Stimulated activated CD4-positive, alpha-beta T cell treated with anti-CD3 and anti-CD28 coated beads, Interleukin-1b, Interleukin-23, amount 100 ng/mL, for 48 hours (primary cell): Measurements from ENCODE around the gene DUOXA2.
"Not testable (repeated sequence)": the region's sequence is repeated elsewhere in the genome, so short reads cannot be mapped to it uniquely, and the experiment has no call there.

Experiments
- DNase-seq: peaks from one replicate; pipeline ENCODE4 v3.0.0-alpha.2; 2020

The DUOXA2 gene

DNA sequence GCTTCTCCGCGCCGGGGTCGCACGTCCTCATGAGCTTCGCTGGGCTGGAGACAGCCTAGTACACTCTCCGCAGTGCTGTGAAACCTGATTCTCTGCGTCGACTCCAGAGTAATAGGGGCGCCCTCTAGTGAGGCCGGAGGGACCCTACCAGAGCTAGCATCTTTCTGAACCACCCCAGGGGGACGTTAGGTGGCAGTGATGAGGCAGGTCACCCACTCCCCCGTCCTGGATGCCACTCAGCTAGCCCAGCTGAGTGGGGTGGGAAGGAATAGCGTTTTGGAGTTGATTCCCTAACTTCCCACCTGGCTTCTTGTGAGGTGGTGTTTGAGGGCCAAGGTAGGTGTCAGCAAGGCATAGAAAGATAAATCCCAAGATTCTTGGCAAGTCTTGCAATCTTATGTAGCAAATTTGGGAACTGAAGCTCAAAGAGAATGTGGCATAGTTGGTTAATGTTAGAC lies 4.0 kb downstream of the DUOXA2 start:
- DNase-seq, result peak; percentile 87

DNA sequence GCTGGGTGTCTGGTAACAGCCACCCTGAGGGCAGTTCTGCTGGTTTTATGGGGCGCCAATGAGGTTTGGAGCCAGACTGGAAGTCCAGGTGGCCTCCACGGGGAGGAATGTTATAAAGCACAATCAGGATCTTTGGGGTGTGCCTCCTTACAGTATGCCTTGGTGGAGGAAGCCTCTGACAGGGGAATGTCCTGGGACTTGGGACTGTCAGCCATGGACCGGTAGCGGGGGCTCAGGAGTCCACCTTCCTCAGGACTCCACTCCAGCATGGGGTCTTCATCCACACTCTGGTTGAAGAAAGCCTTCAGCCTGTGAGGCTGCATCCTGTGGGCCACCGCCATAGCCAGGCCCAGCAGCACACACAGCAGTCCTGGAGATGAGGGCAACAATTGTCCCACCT lies 4.9 kb downstream of the DUOXA2 start:
- no peak for DNase-seq

DNA sequence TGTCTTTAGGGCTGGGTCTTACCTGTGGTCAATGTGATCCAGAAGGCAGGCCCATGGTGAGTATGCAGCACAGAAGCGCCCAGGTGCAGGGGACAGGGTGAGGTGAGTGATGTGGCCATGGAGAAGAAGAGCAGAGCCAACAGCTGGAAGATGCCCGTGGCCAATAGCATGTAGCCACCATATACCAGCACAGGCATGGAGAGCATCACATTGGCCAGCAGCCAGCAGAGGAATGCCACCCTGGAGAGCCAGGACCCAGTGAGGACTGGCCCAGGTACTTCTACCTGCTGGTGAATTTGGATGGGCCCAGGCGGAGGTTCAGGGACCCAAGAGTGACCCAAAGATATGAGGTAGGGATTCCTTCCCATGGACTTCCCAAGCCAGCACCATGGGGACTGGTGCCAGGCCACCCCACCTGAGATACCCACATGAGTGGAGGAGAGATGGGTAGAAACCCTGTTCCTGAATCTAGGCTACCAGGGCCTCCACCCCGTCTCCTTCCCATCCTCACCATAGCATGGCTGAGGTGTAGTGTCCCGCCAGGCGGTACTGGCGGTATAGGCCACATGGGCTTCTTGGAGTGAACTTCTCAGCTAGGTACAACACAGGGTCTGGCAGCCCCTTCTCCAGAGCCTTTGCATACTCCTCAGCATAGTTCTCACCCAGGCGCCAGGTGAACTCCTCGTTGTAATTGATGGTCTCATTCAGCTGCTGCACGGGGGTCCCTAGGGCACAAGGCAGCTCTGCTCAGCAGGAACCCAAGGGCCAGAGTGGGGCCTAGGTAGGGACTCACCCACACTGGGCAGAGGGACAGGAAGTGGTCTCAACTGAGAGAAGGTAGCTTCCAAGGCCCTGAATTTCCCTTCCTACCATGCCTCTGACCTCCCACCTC lies 6.2 kb downstream of the DUOXA2 start:
- no peak for DNase-seq

DNA sequence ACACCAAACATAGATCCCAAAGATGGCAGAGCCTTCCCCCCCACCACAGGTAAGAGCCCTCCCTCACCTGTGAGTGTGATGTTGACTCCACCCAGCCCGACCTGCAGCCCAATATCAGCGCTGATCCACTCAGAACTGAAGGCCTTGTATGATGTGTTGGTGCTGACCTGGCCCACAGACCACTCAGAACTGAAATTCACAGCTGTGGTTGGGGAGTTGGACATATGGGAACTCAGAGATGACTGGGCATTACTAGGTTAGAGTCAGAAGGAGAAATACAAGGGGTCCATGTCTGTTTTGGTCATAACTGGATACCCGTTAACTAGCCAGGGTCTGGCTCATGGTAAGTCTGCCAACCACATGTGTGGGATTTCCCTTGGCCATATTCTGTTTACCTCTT lies 6.9 kb downstream of the DUOXA2 start:
- no peak for DNase-seq

DNA sequence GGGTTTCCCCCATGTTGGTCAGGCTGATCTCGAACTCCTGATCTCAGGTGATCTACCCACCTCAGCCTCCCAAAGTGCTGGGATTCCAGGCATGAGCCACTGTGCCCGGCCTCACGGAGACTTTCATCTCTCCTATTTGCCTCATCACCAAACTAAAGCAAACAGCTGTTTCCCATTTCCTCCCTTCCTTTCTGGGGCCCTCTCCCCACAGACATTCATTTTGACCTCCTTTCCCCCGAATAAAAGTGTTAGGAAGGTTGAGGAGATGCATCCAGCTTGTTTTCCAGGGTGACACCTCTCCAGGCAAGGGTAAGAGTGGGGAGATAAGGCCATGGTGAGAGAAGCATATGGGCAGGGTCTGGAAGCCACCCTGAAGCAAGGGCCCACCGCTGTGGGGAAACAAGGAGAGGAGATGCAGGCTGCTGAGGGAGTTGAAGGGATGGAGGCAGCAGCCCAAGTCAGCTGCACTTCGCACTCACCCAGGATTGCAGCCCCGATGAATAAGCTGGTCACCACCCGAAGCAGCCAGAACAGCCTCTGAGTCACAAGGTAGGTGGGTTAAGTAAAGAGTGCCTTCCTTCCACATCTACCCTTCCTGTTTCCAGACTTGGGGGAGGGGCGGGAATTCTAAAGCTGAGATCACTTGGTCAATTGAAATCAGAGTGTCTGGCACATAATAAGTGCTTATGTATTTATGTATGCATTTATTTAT lies 7.7 kb downstream of the DUOXA2 start:
- DNase-seq, result no peak

DNA sequence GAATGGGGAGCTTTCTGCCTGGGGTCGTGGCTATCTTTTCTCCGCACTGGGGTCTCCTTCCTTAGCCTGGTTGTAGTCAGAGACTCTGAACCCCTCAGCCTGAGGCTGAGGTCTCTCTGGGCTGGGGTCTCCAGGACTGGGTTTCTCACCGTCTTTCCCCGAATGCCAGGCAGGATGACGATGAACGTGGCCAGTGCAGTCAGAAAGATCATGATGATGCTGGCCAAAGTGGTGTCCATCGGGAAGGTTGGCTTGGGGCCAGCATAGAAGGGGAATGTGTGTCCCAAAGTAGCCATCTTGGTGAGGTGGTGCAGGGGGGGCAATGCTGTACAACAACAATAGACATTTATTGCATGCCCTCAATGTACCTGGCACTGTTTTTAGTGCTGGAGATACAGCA lies 8.6 kb downstream of the DUOXA2 start:
- DNase-seq, result no peak

DNA sequence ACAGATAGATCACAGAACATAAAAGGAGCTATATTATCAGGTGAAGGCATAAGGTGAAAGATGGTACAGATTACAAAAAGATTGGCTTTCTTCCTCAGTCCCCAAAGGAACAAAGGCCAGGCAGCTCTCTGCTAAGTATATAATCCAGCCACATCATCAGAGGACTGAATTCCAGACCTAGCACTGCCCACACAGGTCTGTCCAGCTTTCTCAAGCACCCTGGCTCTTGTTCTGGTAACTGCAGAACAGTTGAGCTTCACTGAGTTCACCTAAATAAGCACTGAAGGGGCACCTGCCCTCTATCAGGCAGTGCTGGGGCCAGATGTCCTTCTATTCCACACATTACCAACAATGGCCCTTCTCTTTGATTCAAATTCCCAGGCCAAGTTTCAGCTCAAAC lies 9.3 kb downstream of the DUOXA2 start:
- no peak for DNase-seq

DNA sequence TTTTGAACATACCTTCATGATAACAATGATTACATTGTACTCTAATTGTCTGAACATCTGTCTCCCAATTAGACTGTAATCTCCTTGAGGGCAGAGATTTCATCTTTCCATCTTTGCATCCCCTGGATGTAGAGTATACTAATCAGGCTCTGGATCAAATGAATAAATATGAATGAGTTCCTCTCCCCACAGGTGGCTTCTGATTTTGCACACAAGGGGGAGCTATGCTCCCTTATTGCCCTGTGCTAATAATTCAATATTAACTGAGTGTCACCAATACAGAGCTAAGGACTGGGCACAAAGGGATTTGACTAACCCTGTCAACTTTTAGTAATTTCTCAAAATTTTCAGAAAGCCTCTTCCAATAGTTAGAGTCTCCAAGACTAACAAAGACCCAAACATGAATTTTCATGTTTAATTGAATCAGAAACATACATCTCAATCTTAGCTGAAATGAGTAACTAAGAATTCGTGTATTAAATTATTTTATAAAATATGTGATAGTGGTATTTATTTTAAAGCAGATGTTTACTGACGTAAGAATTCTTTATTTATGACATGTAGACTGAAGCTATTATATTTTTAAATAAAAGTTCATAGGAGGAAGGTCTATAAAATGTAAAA lies 12.5 kb downstream of the DUOXA2 start:
- DNase-seq, result no peak

DNA sequence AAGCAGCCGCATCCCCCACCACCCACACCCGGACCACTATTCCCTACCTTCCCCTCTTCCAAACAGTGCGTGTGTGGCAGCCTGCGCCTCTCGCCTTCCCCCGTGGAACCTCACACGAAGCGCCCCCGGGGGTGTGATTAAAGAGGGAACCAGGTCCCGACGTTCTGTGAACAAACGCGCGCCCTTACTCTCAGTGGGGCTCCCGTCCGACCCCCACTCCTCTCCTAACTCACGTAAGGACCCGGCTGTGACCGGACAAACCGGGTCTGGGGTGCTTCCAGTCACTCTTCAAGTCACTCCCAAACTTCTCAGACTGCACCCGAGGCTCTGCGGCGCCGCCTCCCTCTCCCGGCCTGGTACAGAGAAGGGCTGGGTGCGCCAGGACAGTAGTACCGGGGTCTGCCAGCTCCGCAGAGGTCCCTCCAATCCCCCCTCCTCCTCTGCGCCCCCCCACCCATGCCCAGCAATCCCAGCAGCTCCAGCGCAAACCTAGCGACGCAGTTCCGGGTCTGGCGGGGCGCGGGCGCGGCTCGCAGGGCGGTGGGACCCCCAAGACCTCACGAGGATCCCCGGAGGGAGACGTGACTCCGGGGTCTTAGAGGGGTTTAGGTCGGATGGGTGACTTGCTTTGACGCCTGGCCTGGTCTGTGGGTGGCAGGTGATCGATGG lies 15.0 kb downstream of the DUOXA2 start:
- no peak for DNase-seq

DNA sequence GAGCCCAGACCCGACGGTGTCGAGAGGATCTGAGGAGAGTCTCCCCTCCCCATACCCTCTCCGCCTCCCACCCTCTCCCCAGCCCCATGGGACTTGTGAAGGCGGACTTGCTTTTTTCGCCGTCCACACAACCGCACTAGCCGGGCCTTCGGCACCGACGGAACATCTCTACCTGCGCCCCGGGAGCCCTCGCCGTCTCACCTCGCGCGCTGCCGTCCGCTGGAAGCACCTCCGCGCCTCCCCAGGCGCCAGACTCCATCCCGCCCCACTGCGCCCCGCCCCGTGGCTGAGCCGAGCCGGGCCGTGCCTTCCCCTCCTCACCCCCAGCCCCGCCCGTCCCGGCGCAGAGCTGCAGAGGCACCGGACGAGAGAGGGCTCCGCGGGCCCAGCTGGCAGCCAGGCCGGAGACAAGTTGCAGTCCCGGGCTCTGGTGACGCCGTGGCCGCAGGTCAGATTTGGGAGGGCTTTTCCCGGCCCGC lies 15.6 kb downstream of the DUOXA2 start, which contains the start of the genes DUOX1 and DUOXA1:
Gene DUOX1, plus strand, starts transcription at position 344 of the 479 bp plus-strand sequence. CDS start 1,973 bp downstream, outside the sequence.
Gene DUOXA1, minus strand, starts transcription at position 229 of the 479 bp plus-strand sequence. CDS start 6,865 bp downstream, outside the sequence.
- DNase-seq, result no peak

DNA sequence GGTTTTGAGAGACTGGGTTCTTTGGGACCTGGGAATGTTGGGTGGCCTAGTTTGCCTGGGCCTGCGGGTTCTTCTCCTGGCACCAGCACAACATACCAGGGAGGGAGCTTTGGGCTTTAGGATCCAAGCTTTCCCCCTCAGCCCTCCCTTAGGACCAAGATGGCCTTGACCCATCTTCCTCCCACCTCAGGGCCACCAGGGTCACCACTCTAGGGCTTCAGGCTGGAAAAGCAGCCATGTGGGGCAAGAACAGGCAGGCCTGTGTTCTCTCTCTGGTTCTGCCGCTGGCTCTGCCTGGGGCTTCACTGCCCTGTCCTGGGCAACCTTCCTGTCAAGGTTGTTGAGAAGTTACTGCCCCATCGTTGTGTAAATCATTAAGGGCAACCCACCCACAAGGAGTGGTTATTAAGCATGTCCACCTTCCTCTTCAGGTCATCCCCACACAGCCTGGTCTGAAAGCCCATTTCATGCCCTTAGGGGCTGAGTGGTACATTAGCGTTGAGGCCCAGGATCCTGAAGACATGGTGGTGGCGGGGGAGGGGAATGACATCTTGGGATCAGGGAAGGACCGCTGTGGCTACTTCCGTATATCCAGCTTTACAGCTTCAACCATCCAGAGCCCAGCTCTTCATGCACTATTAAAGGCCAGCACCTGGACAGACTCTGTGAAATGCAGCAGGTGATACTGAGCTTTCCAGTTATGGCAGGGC lies 16.3 kb downstream of the DUOXA2 start:
- no peak for DNase-seq

DNA sequence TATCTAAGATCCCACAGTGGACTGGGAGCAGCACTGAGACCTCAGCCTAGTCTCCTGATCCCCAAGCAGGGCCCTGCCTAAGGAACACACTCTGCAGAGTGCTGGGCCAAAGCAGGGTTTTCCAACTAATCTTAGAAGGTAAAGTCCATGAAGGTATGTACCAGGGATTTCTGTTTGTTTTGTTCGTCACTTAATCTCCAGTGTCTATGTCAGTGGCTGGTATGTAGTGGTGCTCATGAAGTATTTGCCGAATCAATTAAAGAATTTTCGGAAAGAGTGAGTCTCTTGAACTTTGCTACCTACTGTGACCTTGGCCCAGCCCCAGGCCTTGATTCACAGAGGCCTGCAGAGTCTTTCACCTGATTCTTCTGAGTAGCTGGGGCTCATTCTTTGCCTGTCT lies 17.4 kb downstream of the DUOXA2 start:
- no peak for DNase-seq

DNA sequence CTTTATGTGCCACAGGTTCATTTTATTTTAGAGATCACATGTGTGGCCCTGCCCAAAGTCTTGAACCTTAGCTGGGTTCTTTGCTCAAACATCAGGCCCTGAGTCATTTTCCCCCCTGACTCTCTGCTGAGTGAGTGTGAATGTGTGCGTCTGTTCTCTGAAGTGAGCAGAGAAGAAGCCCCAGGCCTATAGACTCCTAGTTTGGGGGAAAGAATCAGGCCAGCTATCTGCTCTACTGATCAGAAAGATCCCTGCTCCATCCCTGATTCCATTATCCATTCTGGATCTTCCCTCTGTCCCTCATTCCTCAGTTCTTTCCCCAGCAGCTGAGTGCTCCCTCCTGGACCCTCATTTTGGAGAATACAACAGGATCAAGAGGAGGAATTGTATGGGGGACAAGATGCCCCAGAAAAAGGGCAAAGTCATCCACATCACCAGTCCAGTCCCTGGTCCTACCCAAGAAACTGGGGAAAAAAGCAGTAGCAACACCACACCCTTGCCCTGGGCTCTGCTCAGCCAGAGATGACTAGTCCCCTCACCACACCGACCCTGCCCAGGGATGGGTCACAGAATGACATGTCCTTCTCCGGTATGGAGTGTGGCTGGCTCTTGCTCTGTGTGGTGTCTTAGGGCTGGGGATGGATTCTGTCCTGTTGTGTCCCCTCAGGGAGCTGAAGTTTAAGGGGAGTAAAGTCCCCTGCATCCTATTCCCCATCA lies 18.9 kb downstream of the DUOXA2 start:
- no peak for DNase-seq

DNA sequence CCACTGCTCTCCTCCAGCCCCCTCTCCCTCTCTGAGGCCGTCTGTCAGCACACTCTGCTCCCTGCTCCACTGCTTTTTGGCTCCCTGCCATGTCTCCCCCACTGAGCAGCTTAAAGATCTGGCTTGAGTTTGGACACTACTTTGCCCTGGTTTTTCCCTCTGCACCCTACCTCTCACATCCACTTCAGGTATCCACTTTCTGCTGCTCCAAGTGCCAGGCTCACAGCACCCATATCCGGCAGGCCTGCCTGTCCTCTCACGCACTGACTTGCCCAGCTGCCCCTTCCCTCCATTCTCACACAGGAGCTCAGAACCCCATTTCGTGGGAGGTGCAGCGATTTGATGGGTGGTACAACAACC lies 19.4 kb downstream of the DUOXA2 start:
- DNase-seq, result no peak

DNA sequence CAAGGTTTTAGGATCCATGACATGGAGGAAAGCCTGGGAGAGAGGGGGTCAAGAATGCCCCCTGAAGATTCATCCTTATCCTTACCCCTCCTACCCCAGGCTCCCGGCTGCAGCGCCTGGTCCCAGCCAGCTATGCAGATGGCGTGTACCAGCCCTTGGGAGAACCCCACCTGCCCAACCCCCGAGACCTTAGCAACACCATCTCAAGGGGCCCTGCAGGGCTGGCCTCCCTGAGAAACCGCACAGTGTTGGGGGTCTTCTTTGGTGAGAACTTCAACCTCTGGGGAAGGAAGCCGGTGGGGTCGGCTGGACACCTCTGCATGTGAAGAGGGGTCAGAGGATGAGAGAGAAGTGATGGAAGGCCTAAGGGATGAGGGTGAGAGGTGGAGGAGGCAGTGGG lies 19.9 kb downstream of the DUOXA2 start:
- no peak for DNase-seq

DNA sequence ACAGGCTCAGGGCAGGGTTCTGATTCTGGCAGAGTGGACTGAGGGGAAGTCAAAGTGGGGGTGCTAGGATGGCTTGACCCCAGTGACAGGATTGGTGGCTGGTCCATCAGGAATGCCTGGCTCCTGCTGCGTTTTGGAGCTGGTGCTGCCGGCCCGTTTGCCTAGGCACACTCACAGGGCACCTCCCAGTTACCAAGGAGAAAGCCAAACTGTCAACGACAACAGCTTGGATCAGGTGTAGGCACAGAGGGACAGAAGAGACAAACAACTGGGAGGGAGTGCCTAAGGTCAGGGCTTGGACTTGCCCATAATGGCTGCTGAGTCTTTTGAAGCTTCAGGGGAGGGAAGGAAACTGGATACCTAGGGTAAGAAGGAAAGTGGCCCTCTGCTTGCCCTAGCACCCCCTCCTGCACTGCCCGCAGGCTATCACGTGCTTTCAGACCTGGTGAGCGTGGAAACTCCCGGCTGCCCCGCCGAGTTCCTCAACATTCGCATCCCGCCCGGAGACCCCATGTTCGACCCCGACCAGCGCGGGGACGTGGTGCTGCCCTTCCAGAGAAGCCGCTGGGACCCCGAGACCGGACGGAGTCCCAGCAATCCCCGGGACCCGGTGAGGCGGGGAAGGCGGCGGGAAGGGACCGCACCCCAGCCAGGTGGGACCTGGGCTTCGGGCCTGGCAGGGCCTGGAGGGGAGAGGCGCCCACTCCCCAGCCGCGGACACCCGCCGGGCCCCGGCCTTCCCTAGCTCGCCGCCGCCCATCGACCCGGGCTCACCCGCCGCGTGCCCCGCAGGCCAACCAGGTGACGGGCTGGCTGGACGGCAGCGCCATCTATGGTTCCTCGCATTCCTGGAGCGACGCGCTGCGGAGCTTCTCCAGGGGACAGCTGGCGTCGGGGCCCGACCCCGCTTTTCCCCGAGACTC lies 20.8 kb downstream of the DUOXA2 start:
- no peak for DNase-seq

DNA sequence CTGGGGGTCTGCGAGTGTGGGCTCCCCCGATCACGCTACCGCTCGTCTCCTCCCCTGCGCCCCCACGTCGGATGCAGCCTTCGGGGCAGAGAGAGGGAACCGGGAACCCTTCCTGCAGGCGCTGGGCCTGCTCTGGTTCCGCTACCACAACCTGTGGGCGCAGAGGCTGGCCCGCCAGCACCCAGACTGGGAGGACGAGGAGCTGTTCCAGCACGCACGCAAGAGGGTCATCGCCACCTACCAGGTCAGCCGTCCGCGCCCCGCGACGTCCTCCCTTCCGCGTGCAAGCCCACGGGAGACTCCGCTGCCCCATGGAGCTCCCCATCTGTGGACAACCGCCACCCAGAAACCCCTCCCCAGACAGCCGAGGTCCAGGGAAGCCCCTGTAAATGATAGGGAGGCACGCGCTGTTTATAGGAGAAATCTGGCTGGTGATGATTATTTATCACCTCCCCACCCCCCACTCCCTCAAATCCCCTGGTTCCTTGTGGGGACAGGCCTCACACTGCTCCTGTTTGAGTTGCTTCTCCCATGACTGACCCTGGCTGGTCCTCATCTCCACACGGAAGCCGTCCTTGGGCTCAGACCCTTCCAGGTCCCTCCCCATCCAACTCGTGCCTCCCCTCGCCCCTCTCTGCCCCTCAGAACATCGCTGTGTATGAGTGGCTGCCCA lies 21.7 kb downstream of the DUOXA2 start:
- DNase-seq, result not testable (repeated sequence)

DNA sequence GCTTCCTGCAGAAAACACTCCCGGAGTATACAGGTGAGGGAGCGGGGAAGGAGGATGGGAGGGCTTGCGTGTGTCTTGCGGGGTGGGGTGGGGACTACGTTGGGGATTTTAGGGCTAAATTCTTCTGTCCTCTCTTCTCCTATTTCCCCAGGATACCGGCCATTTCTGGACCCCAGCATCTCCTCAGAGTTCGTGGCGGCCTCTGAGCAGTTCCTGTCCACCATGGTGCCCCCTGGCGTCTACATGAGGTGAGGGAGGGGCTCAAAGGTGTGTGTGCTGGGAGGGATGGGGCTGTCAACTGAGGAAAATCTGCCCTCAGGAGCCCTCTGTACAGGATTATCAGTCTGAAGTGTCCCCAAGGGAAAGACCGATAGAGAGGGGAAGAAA lies 22.2 kb downstream of the DUOXA2 start:
- DNase-seq, result no peak

DNA sequence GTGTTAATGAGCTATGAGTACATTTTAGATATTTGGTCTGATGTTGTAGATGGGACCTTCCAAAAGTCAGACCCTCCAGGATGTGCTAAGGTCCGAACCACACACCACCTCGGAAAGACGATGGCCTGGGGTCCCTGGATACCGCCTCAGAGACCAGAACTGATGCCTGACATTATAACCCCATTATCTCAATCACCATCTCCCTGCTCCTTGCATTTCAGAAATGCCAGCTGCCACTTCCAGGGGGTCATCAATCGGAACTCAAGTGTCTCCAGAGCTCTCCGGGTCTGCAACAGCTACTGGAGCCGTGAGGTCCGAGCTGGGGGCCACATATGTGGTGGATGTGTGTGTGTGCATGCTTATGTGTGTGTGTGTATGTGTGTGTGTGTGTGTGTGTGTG lies 23.6 kb downstream of the DUOXA2 start:
- DNase-seq, result no peak
